T-helper 1 cell treated with Interleukin-12 subunit alpha and Interleukin-12 subunit beta and Interleukin-4 antibody, amounts not matched to agents 30 μg/mL and 1 μg/mL, for 36 hours (primary cell): ENCODE data around the gene ATP5F1C.
"Not testable (repeated sequence)": the region's sequence is repeated elsewhere in the genome, so short reads cannot be mapped to it uniquely, and the experiment has no call there.

Source experiments
- H3K27ac Mint-ChIP-seq: one replicate; pipeline ENCODE4 v1.8.0; 2021; ENCODE audit warnings: mild to moderate bottlenecking, mixed read lengths
- H3K27me3 Mint-ChIP-seq: one replicate; pipeline ENCODE4 v1.8.0; 2021; ENCODE audit warnings: low read depth, mixed read lengths
- H3K36me3 Mint-ChIP-seq: one replicate; pipeline ENCODE4 v1.8.0; 2021; ENCODE audit warnings: low read depth, mixed read lengths
- H3K4me1 Mint-ChIP-seq: one replicate; pipeline ENCODE4 v1.8.0; 2021; ENCODE audit warnings: low read depth, mixed read lengths
- H3K4me3 Mint-ChIP-seq: one replicate; pipeline ENCODE4 v1.8.0; 2021; ENCODE audit warnings: mild to moderate bottlenecking, moderate library complexity, mixed read lengths
- H3K9me3 Mint-ChIP-seq: one replicate; pipeline ENCODE4 v1.8.0; 2021; ENCODE audit warnings: mixed read lengths

ATP5F1C gene

DNA sequence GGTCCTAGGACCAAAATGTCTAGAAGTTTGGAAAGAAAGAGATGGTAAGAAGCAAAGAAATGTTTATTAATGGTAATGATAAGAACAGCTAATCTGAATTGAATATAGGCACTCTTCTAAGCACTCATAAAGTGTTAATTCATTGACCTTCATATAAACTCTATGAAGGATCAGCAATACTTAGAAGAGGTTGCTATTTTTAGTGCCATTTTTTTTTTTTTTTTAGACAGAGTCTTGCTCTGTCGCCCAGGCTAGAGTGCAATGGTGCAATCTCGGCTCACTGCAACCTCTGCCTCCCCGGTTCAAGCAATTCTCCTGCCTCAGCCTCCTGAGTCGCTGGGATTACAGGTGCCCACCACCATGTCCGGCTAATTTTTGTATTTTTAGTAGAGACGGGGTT lies 5.8 kb upstream of the ATP5F1C start:
- not testable (repeated sequence) for H3K27ac Mint-ChIP-seq, H3K4me3 Mint-ChIP-seq, H3K9me3 Mint-ChIP-seq, H3K27me3 Mint-ChIP-seq
- peaks cover 15% of the 10 kb centered on the region for H3K4me1 Mint-ChIP-seq
- peaks cover 30% of the 10 kb centered on the region for H3K36me3 Mint-ChIP-seq

DNA sequence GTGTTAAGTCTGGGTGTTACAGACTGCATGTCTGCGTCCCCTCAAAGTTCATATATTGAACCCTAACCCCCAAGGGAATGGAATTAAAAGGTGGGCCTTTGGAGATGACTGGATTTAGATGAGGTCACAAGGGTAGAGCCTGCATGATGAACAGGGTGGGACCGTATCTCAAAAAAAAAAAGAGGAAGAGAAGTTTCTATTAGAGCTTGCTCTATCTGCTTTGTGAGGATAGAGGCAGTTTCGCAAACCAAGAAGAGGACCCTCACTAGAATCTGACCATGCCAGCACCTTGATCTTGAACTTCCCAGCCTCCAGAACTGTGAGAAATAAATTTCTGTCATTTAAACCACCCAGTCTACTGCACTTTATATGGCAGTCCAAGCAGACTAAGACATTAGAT lies 1.5 kb upstream of the ATP5F1C start:
- no peak overlapping the region for H3K27ac Mint-ChIP-seq
- H3K9me3 Mint-ChIP-seq, result no peaks in the 10 kb centered on the region
- H3K4me1 Mint-ChIP-seq, result peaks cover 28% of the 10 kb centered on the region
- H3K27me3 Mint-ChIP-seq, result no peaks in the 10 kb centered on the region
- no peak overlapping the region for H3K4me3 Mint-ChIP-seq
- H3K36me3 Mint-ChIP-seq, result peaks cover 12% of the 10 kb centered on the region

DNA sequence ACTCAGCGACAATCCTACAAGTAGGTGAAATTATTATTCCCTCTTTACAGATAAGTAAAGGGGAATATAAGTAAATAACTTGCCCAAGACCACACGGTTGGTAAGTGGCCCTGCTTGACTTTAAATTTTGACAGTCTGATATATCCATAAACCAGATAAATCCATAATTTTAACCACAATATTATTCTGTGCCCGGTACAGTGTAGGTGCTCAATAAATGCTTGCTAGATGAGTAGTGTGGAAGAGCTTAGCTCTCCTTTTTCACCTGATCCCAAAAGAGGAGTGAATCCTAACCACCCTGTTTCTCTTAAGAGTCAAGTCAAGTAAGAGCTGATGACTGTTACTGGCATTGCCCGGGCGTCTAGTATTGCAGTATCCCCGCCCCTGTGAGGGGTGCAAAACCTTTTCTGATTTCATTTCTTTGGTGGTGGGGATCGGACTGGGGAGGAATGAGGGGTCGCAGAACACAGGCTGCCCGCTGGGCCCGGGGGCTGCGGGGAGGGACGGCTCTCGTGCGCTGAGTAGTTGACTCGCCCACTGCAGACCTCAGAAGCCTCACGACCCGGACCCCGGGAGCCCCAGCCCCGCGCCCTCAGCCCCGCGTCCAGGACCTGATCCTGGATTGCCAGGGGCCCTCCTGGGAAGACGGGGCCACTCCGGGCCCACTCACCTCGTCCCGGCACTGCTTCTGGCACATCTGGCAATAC lies 674 bp upstream of the ATP5F1C start:
- no peaks in the 10 kb centered on the region for H3K27me3 Mint-ChIP-seq

DNA sequence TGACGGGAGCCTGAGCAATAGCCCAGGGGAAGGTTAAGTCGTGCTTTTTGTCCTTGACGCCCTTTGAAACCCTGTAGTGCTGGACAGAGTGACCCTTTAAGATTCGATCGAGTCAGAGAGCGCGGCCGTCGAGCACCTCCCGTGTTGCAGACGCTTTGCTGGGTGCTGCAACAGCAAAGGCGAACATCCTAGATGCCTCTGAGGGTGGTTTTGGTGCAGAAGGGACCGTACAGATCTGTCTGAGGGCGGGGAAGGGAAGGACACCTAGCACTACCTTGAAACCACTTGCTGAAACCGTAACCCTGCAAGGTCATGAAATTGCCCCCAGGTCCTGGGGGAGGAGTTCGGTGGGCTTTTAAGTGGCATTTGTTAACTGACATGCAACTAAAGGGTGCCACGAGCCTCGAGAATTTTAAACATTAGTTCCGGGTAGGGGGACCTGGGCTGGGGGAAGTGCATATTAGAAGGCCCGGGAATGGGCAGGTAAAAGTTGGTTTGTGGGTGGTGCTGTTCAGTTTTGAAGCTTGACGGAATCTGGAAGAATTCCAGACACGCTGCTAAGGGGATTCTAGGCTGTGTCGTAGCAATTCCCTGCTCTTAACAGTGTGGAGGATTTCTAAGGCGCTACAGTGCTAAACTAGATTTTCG lies 786 bp downstream of the ATP5F1C start:
- peaks cover 35% of the 10 kb centered on the region for H3K4me1 Mint-ChIP-seq
- H3K27me3 Mint-ChIP-seq, result no peaks in the 10 kb centered on the region
- H3K36me3 Mint-ChIP-seq, result peaks cover 17% of the 10 kb centered on the region
- peak overlapping the region; percentile 83 for H3K27ac Mint-ChIP-seq
- H3K9me3 Mint-ChIP-seq, result no peaks in the 10 kb centered on the region
- no peak overlapping the region for H3K4me3 Mint-ChIP-seq

More for the DNA sequence above, 674 bp upstream of the ATP5F1C start:
- Mint-ChIP-seq H3K4me3 (no peak overlapping the region), H3K36me3 (peaks cover 12% of the 10 kb centered on the region), H3K9me3 (no peaks in the 10 kb centered on the region), H3K27ac (no peak overlapping the region), H3K4me1 (peaks cover 33% of the 10 kb centered on the region)

DNA sequence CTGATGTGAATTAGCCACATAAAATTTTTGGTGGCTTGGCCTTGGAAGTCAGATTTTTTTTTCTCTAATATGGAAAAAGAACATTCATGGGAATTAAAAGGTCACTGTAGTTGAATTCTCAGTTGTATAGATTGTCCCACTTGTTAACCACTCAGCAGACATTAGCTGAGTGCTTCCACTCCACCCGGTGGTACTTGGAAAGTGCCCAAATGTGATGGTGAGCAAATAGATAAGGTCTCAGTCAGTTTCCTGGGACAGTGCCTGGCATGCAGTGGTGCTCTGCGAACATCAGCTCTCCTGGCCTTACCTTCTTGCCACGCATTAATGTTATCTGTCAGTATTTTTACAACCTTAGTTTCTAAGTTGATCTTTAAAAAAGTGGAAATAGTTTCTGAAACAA lies 1.4 kb downstream of the ATP5F1C start:
- no peak overlapping the region for H3K4me3 Mint-ChIP-seq
- no peaks in the 10 kb centered on the region for H3K27me3 Mint-ChIP-seq
- no peaks in the 10 kb centered on the region for H3K9me3 Mint-ChIP-seq
- H3K27ac Mint-ChIP-seq, result peak overlapping the region; percentile 5
- peaks cover 20% of the 10 kb centered on the region for H3K36me3 Mint-ChIP-seq
- H3K4me1 Mint-ChIP-seq, result peaks cover 40% of the 10 kb centered on the region

DNA sequence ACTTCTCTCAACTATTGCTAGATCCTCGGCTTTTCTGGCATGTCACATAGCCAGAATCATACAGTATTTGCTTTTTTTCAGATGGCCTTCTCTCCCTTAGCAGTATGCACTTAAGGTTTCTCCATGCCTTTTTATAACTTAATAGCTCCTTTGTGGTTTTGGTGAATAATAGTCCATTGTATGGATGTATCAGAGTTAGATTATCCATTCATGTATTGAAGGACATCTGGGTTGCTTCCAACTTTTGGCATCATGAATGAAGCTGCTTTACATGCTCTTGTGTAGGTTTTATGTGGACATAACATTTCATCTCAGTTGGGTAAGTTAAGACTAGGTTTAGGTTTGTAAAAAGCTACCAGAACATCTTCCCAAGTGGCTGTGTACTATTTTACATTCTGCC lies 4.6 kb downstream of the ATP5F1C start:
- Mint-ChIP-seq H3K36me3 (peaks cover 33% of the 10 kb centered on the region), H3K4me1 (peaks cover 49% of the 10 kb centered on the region), H3K9me3 (no peaks in the 10 kb centered on the region), H3K27me3 (no peaks in the 10 kb centered on the region), H3K27ac (no peak overlapping the region), H3K4me3 (no peak overlapping the region)

DNA sequence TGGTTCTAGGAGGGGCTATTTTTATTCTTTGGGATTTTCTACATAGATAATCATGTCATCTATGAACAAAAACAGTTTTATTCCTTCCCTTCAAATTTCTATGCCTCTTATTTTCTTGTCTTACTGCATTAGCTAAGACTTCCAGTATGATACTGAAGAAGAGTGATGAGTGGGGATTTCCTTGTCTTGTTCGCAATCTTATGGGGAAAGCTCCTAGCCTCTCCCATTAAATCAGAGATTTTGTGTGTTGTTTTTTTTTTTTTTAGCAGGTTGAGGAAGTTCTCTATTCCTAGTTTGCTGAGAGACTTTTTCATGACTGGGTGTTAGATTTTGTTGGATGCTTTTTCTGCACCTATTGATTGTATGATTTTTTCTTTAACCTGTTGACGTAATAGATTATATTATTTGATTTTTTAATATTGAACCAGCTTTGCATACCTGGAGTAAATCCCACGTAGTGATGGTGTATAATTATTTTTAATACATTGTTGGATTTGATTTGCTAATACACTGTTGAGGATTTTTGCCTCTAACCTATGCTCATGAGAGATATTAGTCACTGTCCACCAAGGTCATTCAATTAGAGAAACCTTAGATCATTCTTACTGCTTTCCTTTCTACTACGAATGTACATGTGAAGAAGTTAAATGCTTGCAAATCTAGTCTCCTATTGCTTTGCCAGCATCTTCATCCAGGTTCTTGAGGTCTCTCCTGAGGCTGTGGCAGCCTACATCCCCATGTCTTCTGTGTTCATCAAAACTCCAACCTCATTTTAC lies 6.5 kb downstream of the ATP5F1C start:
- Mint-ChIP-seq H3K4me1 (peaks cover 43% of the 10 kb centered on the region), H3K4me3 (no peak overlapping the region), H3K27me3 (no peaks in the 10 kb centered on the region), H3K9me3 (no peaks in the 10 kb centered on the region), H3K27ac (no peak overlapping the region), H3K36me3 (peaks cover 37% of the 10 kb centered on the region)

DNA sequence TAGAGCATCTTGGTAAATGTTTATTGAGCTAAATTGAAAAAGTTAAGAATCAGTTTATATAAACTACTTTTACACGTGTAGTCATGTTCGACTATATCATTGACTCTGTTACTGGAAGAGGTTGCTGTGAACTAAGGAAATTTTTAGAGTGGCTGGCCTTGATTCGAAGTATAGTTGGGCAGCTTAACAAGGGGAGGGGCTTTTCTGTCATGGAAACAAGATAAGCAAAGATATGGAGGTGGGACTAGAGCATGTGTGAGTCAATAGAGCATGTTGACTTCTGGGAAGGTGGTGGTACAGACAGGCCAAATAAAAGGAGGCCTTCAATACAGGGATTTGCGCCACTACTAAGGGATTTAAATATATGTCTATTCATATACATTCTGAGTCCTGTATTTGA lies 7.6 kb downstream of the ATP5F1C start:
- H3K4me1 Mint-ChIP-seq, result peaks cover 36% of the 10 kb centered on the region
- H3K27me3 Mint-ChIP-seq, result no peaks in the 10 kb centered on the region
- H3K9me3 Mint-ChIP-seq, result no peaks in the 10 kb centered on the region
- no peak overlapping the region for H3K4me3 Mint-ChIP-seq
- peaks cover 40% of the 10 kb centered on the region for H3K36me3 Mint-ChIP-seq
- no peak overlapping the region for H3K27ac Mint-ChIP-seq

DNA sequence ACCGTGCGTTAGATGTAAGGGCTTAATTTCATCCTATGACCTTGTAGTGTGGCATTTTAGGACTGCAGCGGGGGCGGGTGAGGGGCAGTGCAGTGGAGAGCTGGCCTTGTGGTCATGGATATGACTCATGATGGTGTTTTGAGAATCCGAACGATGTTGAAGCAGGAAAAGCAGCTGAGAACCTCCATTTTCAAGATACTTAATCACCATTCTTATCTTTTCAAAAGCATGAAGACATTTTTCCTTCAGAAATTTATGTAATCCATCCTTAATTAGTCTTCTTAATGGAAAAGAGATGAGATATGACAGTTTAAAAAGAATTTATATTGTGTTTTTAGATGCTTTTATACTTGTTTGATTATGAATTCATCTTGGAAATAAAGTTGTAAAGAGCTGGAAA lies 9.6 kb downstream of the ATP5F1C start:
- no peaks in the 10 kb centered on the region for H3K9me3 Mint-ChIP-seq
- H3K4me3 Mint-ChIP-seq, result no peak overlapping the region
- no peak overlapping the region for H3K27ac Mint-ChIP-seq
- peaks cover 45% of the 10 kb centered on the region for H3K36me3 Mint-ChIP-seq
- no peaks in the 10 kb centered on the region for H3K27me3 Mint-ChIP-seq
- peaks cover 25% of the 10 kb centered on the region for H3K4me1 Mint-ChIP-seq

DNA sequence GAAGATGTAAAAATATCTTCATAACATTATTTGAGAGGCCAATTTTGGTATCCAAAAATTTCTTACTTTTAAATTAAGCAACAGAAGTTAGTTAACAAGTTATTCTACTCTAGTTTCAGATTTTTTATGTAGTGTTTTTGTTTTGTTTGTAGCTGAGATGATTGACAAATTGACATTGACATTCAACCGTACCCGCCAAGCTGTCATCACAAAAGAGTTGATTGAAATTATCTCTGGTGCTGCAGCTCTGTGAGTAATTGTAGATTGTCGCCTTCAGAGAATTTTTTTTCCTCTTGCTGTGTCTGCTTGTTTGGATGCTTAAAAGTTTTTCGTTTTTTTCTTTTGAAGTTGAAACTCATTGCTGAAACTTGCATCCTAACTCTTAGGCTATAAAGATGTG lies 14.6 kb downstream of the ATP5F1C start:
- Mint-ChIP-seq H3K36me3 (peaks cover 42% of the 10 kb centered on the region), H3K4me1 (peaks cover 2% of the 10 kb centered on the region), H3K27ac (no peak overlapping the region), H3K9me3 (no peaks in the 10 kb centered on the region), H3K4me3 (no peak overlapping the region), H3K27me3 (no peaks in the 10 kb centered on the region)

DNA sequence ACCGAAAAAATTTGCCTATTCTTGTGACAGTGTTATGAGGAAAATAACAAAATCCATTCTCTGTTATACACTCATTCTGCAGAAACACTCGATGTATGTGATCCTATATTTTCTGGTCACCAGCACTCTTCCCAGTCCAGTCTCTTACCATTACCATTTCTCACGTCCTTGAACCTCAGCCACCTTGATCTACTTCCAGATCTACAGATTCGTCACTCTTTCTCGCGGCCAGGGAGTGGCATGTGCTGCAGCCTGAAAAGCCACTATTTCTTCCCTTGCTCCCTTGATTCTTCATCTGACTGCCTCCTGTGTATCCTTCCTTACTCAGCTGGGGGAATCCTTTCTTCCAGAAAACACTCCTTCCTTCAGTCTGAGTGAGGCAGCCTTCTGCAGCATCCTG lies 16.2 kb downstream of the ATP5F1C start:
- Mint-ChIP-seq H3K9me3 (no peaks in the 10 kb centered on the region), H3K36me3 (peaks cover 41% of the 10 kb centered on the region), H3K4me1 (peaks cover 2% of the 10 kb centered on the region), H3K27me3 (no peaks in the 10 kb centered on the region), H3K4me3 (no peak overlapping the region), H3K27ac (no peak overlapping the region)

DNA sequence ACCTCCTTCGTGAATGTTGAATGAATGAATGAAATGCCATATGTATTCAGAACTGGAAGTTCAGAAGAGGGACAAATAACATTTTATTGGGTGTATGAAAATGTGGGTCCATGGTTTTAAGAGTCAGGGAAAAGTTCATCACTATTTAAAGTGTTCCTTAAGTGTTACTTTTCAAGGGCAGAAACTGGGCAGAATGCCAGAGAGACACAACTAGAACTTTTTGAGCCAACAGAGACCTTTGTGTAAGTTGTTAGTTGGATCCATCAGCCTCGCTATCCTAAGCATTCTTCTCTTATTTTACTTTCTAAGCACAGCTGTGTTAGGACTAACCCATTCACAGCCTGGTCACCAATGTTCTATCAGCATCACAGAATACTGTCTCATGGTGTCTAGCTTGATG lies 16.8 kb downstream of the ATP5F1C start:
- no peaks in the 10 kb centered on the region for H3K27me3 Mint-ChIP-seq
- no peak overlapping the region for H3K4me3 Mint-ChIP-seq
- H3K9me3 Mint-ChIP-seq, result no peaks in the 10 kb centered on the region
- H3K4me1 Mint-ChIP-seq, result peaks cover 2% of the 10 kb centered on the region
- no peak overlapping the region for H3K27ac Mint-ChIP-seq
- peaks cover 36% of the 10 kb centered on the region for H3K36me3 Mint-ChIP-seq

DNA sequence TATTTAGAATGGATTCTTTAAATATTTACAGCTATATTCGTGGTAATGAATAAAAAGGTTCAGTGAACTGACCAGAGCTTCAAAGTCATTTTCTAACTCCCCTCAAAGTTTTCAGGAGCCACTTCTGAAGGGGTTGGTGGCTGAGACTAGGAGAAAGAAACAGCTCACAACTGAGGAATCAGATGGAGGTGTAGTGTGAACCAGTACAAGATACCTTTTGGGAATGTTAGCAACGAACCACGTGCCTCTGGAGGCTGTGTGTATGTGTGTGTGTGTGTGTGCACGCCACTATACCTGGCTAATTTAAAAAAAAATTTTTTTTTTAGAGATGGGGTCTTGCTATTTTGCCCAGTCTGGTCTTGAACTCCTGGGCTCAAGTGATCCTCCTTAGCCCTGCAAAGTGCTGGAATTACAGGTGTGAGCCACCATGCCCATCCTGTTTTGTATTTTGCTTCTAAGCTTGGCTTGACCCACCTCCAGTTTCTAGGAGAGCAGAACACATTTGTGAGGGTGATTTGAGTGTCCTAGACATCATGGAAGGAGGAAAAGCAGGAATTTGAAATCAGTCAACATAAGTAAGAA lies 20.8 kb downstream of the ATP5F1C start:
- Mint-ChIP-seq H3K27ac (no peak overlapping the region), H3K27me3 (peaks cover 4% of the 10 kb centered on the region), H3K4me3 (no peak overlapping the region), H3K9me3 (no peaks in the 10 kb centered on the region), H3K4me1 (no peaks in the 10 kb centered on the region), H3K36me3 (peaks cover 17% of the 10 kb centered on the region)

DNA sequence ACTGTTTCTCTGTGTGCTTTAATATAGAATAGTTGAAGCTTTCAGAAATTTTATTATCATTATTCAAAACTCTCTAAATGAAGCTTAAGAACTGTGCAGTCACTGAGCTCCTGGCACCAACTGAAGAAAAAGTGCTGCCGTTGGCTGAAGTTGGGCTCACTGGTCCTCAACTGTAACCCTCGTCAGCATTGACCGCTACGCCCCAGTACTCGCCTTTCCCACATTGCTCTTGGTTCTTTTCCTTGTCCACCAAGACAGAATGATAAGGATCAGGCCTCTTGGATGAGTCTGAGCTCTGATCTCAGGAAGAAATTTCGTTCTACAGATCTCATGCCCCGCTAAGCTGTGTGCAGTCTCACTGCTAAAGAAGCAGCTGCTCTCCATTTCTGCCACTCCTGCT lies 22.5 kb downstream of the ATP5F1C start:
- Mint-ChIP-seq H3K4me1 (no peaks in the 10 kb centered on the region), H3K9me3 (no peaks in the 10 kb centered on the region), H3K4me3 (no peak overlapping the region), H3K27ac (no peak overlapping the region), H3K27me3 (peaks cover 5% of the 10 kb centered on the region), H3K36me3 (peaks cover 4% of the 10 kb centered on the region)

DNA sequence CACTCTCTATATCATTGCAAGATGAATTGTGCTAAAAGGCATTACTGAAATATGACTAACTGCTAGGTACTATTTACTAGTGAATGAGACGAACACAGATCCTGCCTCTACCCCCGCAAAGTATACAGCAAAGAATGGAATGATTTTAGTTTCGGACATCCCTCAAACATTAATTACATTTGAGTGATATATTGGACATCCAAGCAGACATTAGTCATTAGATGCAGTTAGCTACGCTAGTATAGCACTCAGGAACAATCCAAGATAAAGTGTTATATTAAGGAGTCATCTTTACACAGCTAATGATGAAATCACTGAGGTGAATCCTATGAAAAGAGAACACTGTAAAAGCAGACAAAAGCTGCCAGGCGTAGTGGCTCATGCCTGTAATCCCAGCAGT lies 23.0 kb downstream of the ATP5F1C start:
- H3K36me3 Mint-ChIP-seq, result peaks cover 4% of the 10 kb centered on the region
- H3K27me3 Mint-ChIP-seq, result peaks cover 9% of the 10 kb centered on the region
- no peaks in the 10 kb centered on the region for H3K4me1 Mint-ChIP-seq
- no peak overlapping the region for H3K4me3 Mint-ChIP-seq
- H3K27ac Mint-ChIP-seq, result no peak overlapping the region
- no peaks in the 10 kb centered on the region for H3K9me3 Mint-ChIP-seq
